GM12875 (cell line): ENCODE results near the gene PARD6A.

Experiments used
- H3K4me3 ChIP-seq: one replicate; pipeline ENCODE4 v1.5.1; 2011; ENCODE audit warnings: low read depth, low read length, control low read depth
- TF ChIP-seq, protein P1 (sequence below): IDR thresholded peaks from 2 replicates; pipeline ENCODE4 v1.5.1; 2011; ENCODE audit warnings: low read depth, mild to moderate bottlenecking, control low read depth, inconsistent platforms, low read length, moderate library complexity, borderline replicate concordance; ENCODE audit not compliant: insufficient read depth

The PARD6A gene

GRCh38 chr16:67648764-67649407, 11.9 kb upstream of the PARD6A start:
- TF ChIP-seq, protein P1, sequence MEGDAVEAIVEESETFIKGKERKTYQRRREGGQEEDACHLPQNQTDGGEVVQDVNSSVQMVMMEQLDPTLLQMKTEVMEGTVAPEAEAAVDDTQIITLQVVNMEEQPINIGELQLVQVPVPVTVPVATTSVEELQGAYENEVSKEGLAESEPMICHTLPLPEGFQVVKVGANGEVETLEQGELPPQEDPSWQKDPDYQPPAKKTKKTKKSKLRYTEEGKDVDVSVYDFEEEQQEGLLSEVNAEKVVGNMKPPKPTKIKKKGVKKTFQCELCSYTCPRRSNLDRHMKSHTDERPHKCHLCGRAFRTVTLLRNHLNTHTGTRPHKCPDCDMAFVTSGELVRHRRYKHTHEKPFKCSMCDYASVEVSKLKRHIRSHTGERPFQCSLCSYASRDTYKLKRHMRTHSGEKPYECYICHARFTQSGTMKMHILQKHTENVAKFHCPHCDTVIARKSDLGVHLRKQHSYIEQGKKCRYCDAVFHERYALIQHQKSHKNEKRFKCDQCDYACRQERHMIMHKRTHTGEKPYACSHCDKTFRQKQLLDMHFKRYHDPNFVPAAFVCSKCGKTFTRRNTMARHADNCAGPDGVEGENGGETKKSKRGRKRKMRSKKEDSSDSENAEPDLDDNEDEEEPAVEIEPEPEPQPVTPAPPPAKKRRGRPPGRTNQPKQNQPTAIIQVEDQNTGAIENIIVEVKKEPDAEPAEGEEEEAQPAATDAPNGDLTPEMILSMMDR, result no peak
- no peak overlapping the region for H3K4me3 ChIP-seq

- TF ChIP-seq, protein P1, result no peak
- H3K4me3 ChIP-seq, result no peak overlapping the region
These were observed 11.2 kb upstream of the PARD6A start for GRCh38 chr16:67649494-67649931.

GRCh38 chr16:67650023-67650422, 10.7 kb upstream of the PARD6A start:
- H3K4me3 ChIP-seq, result no peak overlapping the region
- TF ChIP-seq, protein P1, result no peak

GRCh38 chr16:67651039-67651438, 9.7 kb upstream of the PARD6A start:
- no peak overlapping the region for H3K4me3 ChIP-seq
- TF ChIP-seq, protein P1, result no peak

GRCh38 chr16:67651847-67652246, 8.9 kb upstream of the PARD6A start:
- TF ChIP-seq, protein P1, result no peak

GRCh38 chr16:67652578-67653127, 8.1 kb upstream of the PARD6A start:
- TF ChIP-seq, protein P1, result no peak
- no peak overlapping the region for H3K4me3 ChIP-seq

More at GRCh38 chr16:67651847-67652246, 8.9 kb upstream of the PARD6A start:
- no peak overlapping the region for H3K4me3 ChIP-seq
